ENCODE measurements around the gene ALKAL2.

- TF ChIP-seq CTCF (IDR thresholded peaks at IDR 0.05; ENCODE audit: low read length) (no peak), EZH2phosphoT487 (IDR thresholded peaks at IDR 0.05; ENCODE audit: low read length) (no peak), EZH2 (optimal IDR thresholded peaks at IDR 0.05; ENCODE audit: low read depth, low read length) (no peak)
Observed at GRCh38 chr2:278927-279320, 9.0 kb downstream of the ALKAL2 start.
